Prostate gland (tissue), 2 donors: ENCODE data around the gene FHL3. TPM values are rescaled to one million over a fixed set of nuclear protein-coding genes. Genes with fewer than 3 reads are reported as not detected.
A peak's percentile ranks its signal among the peaks of the same experiment; 100 is the strongest.
"Not testable (repeated sequence)": the region's sequence is repeated elsewhere in the genome, so short reads cannot be mapped to it uniquely, and the experiment has no call there.

Experiments used
- DNase-seq: peaks from one replicate; pipeline ENCODE4 v3.0.0-alpha.2; 2019; ENCODE audit warnings: low spot score
- H3K27ac ChIP-seq, 2 donors: fragments of 200-600 bp; sonication (generic); 2 replicates each; pipeline ENCODE4 v1.5.1; 2017 to 2019
- H3K27me3 ChIP-seq: fragments of 200-600 bp; sonication (generic); replicated peaks from 2 replicates; pipeline ENCODE4 v1.5.1; 2019; ENCODE audit not compliant: insufficient read depth
- H3K36me3 ChIP-seq, 2 donors: fragments of 200-600 bp; sonication (generic); 1 replicate in 1 of 2; 2 replicates in 1 of 2; pipeline versions ENCODE4 v1.5.1 to v1.8.1; 2017 to 2019
- H3K4me1 ChIP-seq: fragments of 200-600 bp; sonication (generic); replicated peaks from 2 replicates; pipeline ENCODE4 v1.5.1; 2019
- H3K4me3 ChIP-seq, 2 donors: fragments of 200-600 bp; sonication (generic); 2 replicates each; pipeline ENCODE4 v1.5.1; 2017 to 2019
- H3K9me3 ChIP-seq: fragments of 200-600 bp; sonication (generic); 2 replicates; pipeline ENCODE4 v1.5.1; 2017
- CTCF ChIP-seq, 4 experiments: fragments of 200-600 bp in 2 of 4; fragments of 450-650 bp in 2 of 4; sonication (generic) in 2 of 4; IDR thresholded peaks; 1 replicate in 3 of 4; 2 replicates in 1 of 4; pipeline ENCODE4 v1.5.1; 2016 to 2019; ENCODE audit warnings: antibody characterized with exemption in 4 of 4, mild to moderate bottlenecking in 2 of 4, moderate library complexity in 2 of 4
- POLR2A ChIP-seq: fragments of 450-650 bp; IDR thresholded peaks from one replicate; pipeline ENCODE4 v1.6.1; 2016; ENCODE audit warnings: antibody characterized with exemption, mild to moderate bottlenecking
- POLR2AphosphoS5 ChIP-seq: sonication (generic); formaldehyde crosslinking; IDR thresholded peaks from one replicate; pipeline ENCODE4 v1.6.1; 2017; ENCODE audit warnings: antibody characterized with exemption
- WGBS: methylation state at CpG from one replicate; pipeline ENCODE4 v1.1.5; 2018; 5-methylcytosine and 5-hydroxymethylcytosine counted together
- intact Hi-C: fragments of 100-400 bp; cut with DNase I; formaldehyde crosslinking; loops from one replicate; pipeline ENCODE4 v1.14.2; 2022
- total RNA-seq, 2 donors: library from RNA; depleted of rRNA; stranded (reverse); fragments of >200 nt; gene quantifications; one replicate each; pipeline ENCODE4 v1.1.0, GENCODE V29; 2016

FHL3 gene
- total RNA-seq, 2 donors from 2014 or later = 14.2 to 40.6 TPM

DNA sequence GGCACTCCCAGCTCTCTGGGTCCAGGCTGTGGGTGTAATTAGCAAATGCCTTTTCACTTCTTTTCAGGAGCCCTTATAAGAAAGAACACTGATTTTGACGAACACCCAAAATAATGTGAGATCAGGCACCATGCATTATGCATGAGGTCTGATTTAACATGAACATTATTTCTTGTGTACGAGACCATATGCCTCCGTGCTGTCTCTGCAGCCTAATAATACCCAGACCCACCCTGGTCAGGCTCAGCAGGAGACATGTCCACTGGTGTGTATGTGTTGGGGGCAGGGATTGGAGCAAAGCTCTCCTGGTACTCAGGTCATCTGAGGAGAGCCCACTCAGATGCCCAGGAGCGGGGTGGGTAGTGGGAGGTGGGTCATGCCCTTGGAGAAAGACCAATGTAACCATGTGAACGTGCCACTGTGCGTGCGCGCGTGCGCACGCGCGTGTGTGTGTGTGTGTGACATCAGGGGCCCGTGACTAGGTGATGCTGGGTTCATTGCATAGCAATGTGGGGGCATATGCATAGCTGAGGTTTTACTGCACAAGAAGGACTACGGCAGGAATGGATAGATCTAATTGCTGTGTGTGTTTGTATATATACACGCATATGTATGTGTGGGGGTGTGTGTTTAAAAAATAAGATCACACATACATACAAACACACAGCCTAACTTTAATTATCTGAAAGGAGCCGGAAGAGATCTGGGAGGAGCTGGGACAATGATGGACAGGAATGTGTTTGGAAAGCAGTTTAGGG lies 34.2 kb upstream of the FHL3 start:
- no peak overlapping the region for H3K4me3 ChIP-seq
- H3K9me3 ChIP-seq = no peaks in the 10 kb centered on the region
- WGBS = 89% methylated on average over 17 of the region's 17 CpGs
- no peaks in the 10 kb centered on the region for H3K4me1 ChIP-seq
- TF ChIP-seq POLR2A = no peak
- TF ChIP-seq CTCF (IDR thresholded peaks at IDR 0.05) = no peak
- no peak for TF ChIP-seq POLR2AphosphoS5
- no peak for DNase-seq
- intact Hi-C loops = loop anchor here (10.0 kb wide), 1 partner anchor 795 kb away; no protein-coding TSS in a partner anchor
- H3K27ac ChIP-seq = no peak overlapping the region
- no peaks in the 10 kb centered on the region for H3K36me3 ChIP-seq
- H3K27me3 ChIP-seq = peaks cover 28% of the 10 kb centered on the region

GRCh38 chr1:38038861-38039260 lies 33.5 kb upstream of the FHL3 start:
- intact Hi-C loops = loop anchor here (10.0 kb wide), 1 partner anchor 796 kb away; no protein-coding TSS in a partner anchor
- WGBS = 76% methylated on average over 10 of the region's 10 CpGs

GRCh38 chr1:38037221-38037939 lies 32.1 kb upstream of the FHL3 start:
- no peak overlapping the region for H3K4me3 ChIP-seq
- no peak for DNase-seq
- WGBS = 67% methylated on average over 5 of the region's 5 CpGs
- no peaks in the 10 kb centered on the region for H3K4me1 ChIP-seq
- no peak overlapping the region for H3K27ac ChIP-seq
- no peaks in the 10 kb centered on the region for H3K9me3 ChIP-seq
- TF ChIP-seq CTCF (IDR thresholded peaks at IDR 0.05) (peak in 1 of 4 experiments; percentile 9), POLR2A (no peak), POLR2AphosphoS5 (no peak)
- H3K36me3 ChIP-seq = no peaks in the 10 kb centered on the region
- intact Hi-C loops = loop anchor here (10.0 kb wide), 1 partner anchor 797 kb away; no protein-coding TSS in a partner anchor
- peaks cover 10% of the 10 kb centered on the region for H3K27me3 ChIP-seq

More at GRCh38 chr1:38038861-38039260, 33.5 kb upstream of the FHL3 start:
- Histone ChIP-seq H3K4me3 (no peak overlapping the region), H3K36me3 (no peaks in the 10 kb centered on the region), H3K27me3 (peaks cover 22% of the 10 kb centered on the region), H3K9me3 (no peaks in the 10 kb centered on the region), H3K27ac (no peak overlapping the region), H3K4me1 (no peaks in the 10 kb centered on the region)
- no peak for DNase-seq
- TF ChIP-seq CTCF (IDR thresholded peaks at IDR 0.05) = no peak
- TF ChIP-seq POLR2AphosphoS5 = no peak
- no peak for TF ChIP-seq POLR2A

GRCh38 chr1:38034871-38035270 lies 29.6 kb upstream of the FHL3 start:
- no peak overlapping the region for H3K4me3 ChIP-seq
- H3K4me1 ChIP-seq = no peaks in the 10 kb centered on the region
- H3K27me3 ChIP-seq = peaks cover 6% of the 10 kb centered on the region
- WGBS = 95% methylated on average over 10 of the region's 13 CpGs
- intact Hi-C loops = loop anchor here (10.0 kb wide), 1 partner anchor 800 kb away; no protein-coding TSS in a partner anchor
- H3K9me3 ChIP-seq = no peaks in the 10 kb centered on the region
- no peaks in the 10 kb centered on the region for H3K36me3 ChIP-seq
- no peak for TF ChIP-seq POLR2AphosphoS5
- no peak overlapping the region for H3K27ac ChIP-seq
- DNase-seq = no peak

DNA sequence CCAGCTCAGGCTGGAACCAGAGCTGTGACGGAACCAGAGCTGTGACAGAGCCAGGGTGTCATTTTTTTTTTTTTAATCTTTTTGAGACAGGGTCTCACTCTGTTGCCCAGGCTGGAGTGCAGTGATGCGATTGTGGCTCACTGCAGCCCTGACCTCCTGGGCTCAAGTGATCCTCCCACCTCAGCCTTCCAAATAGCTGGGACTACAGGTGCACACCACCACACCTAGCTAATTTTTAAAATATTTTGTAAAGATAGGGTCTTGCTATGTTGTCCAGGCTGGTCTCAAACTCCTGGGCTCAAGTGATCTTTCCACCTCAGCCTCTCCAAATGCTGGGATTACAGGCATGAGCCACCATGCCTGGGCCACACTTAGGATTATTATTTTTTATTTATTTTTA lies 27.7 kb upstream of the FHL3 start:
- H3K4me1 ChIP-seq, H3K9me3 ChIP-seq, H3K27me3 ChIP-seq, H3K27ac ChIP-seq, DNase-seq, H3K4me3 ChIP-seq, H3K36me3 ChIP-seq: not testable (repeated sequence)
- intact Hi-C loops = loop anchor here (10.0 kb wide), 1 partner anchor 802 kb away; no protein-coding TSS in a partner anchor
- WGBS = 100% methylated on average over 2 of the region's 2 CpGs
